Spleen (tissue), 7 donors: ENCODE results near the gene LRRC23.

ENCODE experiments used
- CTCF ChIP-seq, 11 experiments: fragments of 200-600 bp in 7 of 11; fragments of 450-650 bp in 4 of 11; sonication (generic) in 4 of 11; IDR thresholded peaks in 8 of 11; conservative IDR thresholded peaks in 3 of 11; 1 replicate in 7 of 11; 2 replicates in 4 of 11; pipeline versions ENCODE4 v1.4.0 to v1.8.0; 2016 to 2021; ENCODE audit warnings: antibody characterized with exemption in 11 of 11, inconsistent platforms in 4 of 11, mild to moderate bottlenecking in 1 of 11
- POLR2A ChIP-seq, 3 donors: fragments of 450-650 bp; IDR thresholded peaks; one replicate each; pipeline ENCODE4 v1.5.1; 2017; ENCODE audit warnings: antibody characterized with exemption in 3 of 3, mild to moderate bottlenecking in 1 of 3
- POLR2AphosphoS5 ChIP-seq, 3 donors: sonication (generic); formaldehyde crosslinking; IDR thresholded peaks; one replicate each; pipeline ENCODE4 v1.5.1; 2017; ENCODE audit warnings: antibody characterized with exemption in 3 of 3
- donor health status: DM: no; HTN: no; CAD: no; lungs with moderate emphysema.
- donor health status: DM: no; HTN: no; CAD: no.
- donor health status: DM: no; HTN: no; CAD: no.

DNA sequence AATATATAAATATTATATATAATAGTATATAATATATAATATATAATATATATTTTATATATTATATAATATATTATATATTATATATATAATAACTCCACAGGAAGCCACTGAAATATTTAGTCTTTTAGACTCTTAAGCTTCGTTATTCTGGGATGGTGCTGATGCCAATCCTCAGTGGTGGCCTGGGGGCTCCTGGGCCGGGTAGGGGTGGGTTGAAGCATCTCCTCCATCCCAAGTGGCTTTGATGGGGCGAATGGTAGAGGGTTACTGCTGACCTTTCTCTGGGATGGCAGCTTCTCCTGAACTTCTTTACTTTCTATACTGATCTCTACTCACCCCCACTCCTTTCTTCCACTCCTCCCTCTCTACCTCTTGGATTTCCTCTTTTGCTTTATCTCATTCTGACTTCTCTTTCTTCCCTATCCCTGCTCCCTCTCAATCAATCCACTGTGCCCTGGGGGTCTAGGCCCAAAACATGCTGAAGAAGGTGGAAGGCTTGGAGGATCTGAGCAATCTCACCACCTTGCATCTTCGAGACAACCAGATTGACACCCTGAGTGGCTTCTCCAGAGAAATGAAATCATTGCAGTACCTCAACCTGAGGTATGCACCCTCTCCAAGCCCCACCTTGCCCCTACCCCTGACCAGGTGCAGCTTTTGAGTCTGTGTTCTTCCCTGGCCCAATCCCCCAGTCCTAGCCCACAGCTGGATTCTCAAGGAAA lies 5.0 kb downstream of the LRRC23 start:
- TF ChIP-seq POLR2AphosphoS5 (IDR thresholded peaks at IDR 0.05) (no peak), CTCF (IDR thresholded peaks at IDR 0.05 in 8 of 11, conservative IDR thresholded peaks at IDR 0.05 in 3 of 11) (no peak), POLR2A (IDR thresholded peaks at IDR 0.05) (no peak)
